Measurements from ENCODE around the gene GPX2. TPM values are rescaled to one million over a fixed set of nuclear protein-coding genes. Genes with fewer than 3 reads are reported as not detected.
A peak's percentile ranks its signal among the peaks of the same experiment; 100 is the strongest.

Gene GPX2
- total RNA-seq, 6 experiments from 2014 or later, result 248 to 1,113 (median 341) TPM

DNA sequence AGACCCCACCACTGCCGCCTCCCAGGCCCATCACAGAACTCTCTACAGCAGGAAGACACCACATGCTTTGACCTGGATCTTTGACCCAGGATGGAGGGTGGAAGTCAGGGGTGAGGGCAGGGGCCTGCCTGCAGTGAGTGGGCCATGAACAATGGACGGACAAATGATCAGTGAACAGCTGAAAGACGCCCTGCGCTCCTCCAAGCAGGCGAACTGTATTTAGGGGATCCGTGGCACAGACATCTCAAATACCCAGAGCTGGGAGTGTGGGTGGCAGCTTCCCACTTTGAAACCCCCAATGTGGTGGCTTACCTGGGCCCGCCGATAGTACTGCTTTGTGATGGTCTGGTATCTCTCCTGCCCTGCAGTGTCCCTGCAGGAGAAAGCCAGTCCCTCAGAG, 8.7 kb upstream of the GPX2 start:
- no peak for ATAC-seq
- no peak overlapping the region for H3K27ac ChIP-seq
- H3K4me1 ChIP-seq, result peaks cover 0 to 30% (median 7%) of the 10 kb centered on the region in 4 donors
- TF ChIP-seq, protein P1, sequence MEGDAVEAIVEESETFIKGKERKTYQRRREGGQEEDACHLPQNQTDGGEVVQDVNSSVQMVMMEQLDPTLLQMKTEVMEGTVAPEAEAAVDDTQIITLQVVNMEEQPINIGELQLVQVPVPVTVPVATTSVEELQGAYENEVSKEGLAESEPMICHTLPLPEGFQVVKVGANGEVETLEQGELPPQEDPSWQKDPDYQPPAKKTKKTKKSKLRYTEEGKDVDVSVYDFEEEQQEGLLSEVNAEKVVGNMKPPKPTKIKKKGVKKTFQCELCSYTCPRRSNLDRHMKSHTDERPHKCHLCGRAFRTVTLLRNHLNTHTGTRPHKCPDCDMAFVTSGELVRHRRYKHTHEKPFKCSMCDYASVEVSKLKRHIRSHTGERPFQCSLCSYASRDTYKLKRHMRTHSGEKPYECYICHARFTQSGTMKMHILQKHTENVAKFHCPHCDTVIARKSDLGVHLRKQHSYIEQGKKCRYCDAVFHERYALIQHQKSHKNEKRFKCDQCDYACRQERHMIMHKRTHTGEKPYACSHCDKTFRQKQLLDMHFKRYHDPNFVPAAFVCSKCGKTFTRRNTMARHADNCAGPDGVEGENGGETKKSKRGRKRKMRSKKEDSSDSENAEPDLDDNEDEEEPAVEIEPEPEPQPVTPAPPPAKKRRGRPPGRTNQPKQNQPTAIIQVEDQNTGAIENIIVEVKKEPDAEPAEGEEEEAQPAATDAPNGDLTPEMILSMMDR (IDR thresholded peaks at IDR 0.05), result no peak
- TF ChIP-seq POLR2A (IDR thresholded peaks at IDR 0.05), result no peak
- WGBS (ENCODE audit: insufficient coverage, low coverage, low lambda C conversion rate, missing lambda C conversion rate), result 87% methylated on average over 8 of the region's 8 CpGs
- H3K36me3 ChIP-seq, result no peaks in the 10 kb centered on the region
- no peaks in the 10 kb centered on the region for H3K9me3 ChIP-seq
- DNase-seq, result no peak
- no peaks in the 10 kb centered on the region for H3K27me3 ChIP-seq
- intact Hi-C loops (cut with DNase I), result no loop called here
- no peak overlapping the region for H3K4me3 ChIP-seq

DNA sequence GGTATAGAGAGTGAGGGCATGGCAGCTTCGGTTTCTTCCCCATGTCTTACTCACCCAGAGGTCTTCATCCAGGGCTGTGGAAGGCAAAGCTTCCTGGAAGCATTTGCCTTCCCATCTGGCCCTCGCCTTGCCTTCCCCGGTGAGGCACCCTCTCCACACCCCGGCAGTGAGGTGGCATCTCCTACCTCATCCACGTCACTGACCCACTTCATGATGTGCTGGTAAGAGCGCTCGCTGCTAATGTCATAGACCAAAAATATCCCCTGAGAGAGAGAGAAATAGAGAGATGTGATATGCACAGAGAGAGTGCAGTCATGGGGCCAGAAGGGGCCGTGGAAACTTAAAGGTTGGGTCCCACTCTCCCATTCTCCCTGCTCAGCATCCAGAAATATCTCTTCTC, 8.3 kb upstream of the GPX2 start:
- H3K27ac ChIP-seq, result no peak overlapping the region
- no peaks in the 10 kb centered on the region for H3K36me3 ChIP-seq
- ATAC-seq, result no peak
- no peak for DNase-seq
- intact Hi-C loops (cut with DNase I), result no loop called here
- peaks cover 0 to 30% (median 7%) of the 10 kb centered on the region in 4 donors for H3K4me1 ChIP-seq
- WGBS (ENCODE audit: insufficient coverage, low coverage, low lambda C conversion rate, missing lambda C conversion rate), result 98% methylated on average over 4 of the region's 8 CpGs
- H3K9me3 ChIP-seq, result no peaks in the 10 kb centered on the region
- no peak overlapping the region for H3K4me3 ChIP-seq
- no peaks in the 10 kb centered on the region for H3K27me3 ChIP-seq
- TF ChIP-seq POLR2A (IDR thresholded peaks at IDR 0.05), result no peak
- TF ChIP-seq, protein P1 (IDR thresholded peaks at IDR 0.05), result no peak

DNA sequence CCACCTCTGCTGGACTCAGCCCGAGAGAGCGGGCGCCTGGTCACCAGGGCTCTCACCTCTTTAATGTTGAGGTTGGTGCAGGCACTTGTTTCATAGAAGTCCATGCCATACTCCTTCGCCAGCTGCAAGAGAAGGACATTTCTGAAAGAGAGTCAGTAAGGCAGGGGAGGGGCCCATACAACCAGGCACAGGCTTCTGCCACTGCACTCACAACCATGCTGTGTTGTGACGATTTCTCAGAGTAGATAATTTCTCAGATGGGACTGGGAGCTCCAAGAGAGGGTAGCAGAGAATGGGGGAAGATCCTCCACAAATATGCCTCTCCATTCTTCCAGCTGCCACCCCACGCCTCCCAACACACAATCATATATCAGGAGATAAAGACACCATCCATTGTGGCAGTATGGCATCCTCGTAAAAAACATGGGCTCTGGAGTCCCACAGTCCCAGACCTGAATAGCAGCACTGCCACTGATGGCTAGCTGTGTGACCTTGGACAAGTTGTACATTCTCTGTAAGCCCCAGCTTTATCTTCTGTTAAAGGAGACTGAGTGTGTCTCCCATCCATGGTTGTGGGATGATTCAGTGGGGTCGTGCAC, 6.2 kb upstream of the GPX2 start:
- no peak for TF ChIP-seq POLR2A (IDR thresholded peaks at IDR 0.05)
- TF ChIP-seq, protein P1 (IDR thresholded peaks at IDR 0.05), result no peak

DNA sequence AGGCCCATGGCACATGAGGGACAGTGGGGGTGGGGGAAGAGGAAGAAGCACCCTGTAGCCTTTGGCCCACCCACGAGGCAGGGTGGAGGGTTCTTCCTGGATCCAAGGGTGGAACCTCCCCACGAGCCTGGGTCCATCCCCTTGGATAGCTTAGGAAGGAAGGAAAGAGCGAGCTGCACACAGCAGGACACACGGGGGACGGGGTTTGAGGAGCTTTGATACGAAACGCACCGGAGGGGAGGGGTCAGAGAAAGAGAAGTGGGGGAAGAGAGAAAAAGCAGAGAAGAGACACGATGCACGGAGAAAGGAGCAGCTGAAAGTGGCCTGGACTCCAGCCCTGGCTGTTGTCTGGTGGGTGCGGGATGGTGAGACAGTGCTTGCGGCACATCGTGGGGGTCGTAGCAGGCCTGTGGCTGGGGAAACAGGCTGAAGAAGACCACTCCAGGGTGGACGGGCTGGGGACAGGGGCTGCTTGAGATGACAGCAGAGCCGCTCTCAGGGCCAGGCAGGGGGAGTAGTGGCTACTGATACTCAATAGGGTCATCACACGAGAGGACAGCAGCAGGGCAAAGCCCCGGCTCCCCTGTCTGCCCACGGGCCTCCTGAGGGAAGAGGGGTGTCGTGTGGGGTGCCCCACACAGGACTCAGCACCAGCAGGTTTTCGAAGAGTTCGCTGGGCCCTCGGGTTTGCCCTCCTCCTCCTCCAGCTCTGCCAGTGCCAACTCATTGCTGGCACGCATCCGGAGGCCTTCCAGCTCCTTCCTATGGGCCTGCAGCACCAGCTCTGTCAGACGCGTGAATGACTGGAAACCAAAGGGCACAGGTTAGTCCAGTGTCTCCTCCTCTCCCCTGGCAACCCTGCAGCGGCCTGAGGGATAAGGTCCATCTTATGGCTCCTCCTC, 5.4 kb upstream of the GPX2 start:
- H3K4me1 ChIP-seq, result peaks cover 0 to 50% (median 14%) of the 10 kb centered on the region in 4 donors
- no peaks in the 10 kb centered on the region for H3K36me3 ChIP-seq
- DNase-seq (peak; percentile 92 to 97 (median 96)), ATAC-seq (peak; percentile 92 to 97 (median 96))
- intact Hi-C loops (cut with DNase I), result no loop called here
- TF ChIP-seq POLR2A (IDR thresholded peaks at IDR 0.05), result peak; percentile 62
- TF ChIP-seq, protein P1 (IDR thresholded peaks at IDR 0.05), result no peak
- WGBS (ENCODE audit: insufficient coverage, low coverage, low lambda C conversion rate, missing lambda C conversion rate), result 70% methylated on average over 10 of the region's 28 CpGs
- H3K4me3 ChIP-seq, result peak overlapping the region in 1 of 3 donors; percentile 3
- no peaks in the 10 kb centered on the region for H3K27me3 ChIP-seq
- H3K9me3 ChIP-seq, result no peaks in the 10 kb centered on the region
- H3K27ac ChIP-seq, result peak overlapping the region; percentile 47 to 80 (median 50)

More for the DNA sequence above, 6.2 kb upstream of the GPX2 start:
- Histone ChIP-seq H3K4me1 (peaks cover 0 to 43% (median 10%) of the 10 kb centered on the region in 4 donors), H3K27me3 (no peaks in the 10 kb centered on the region), H3K36me3 (no peaks in the 10 kb centered on the region), H3K4me3 (no peak overlapping the region), H3K9me3 (no peaks in the 10 kb centered on the region), H3K27ac (peak overlapping the region in 1 of 3 donors; percentile 48)
- no peak for ATAC-seq
- intact Hi-C loops (cut with DNase I), result no loop called here
- no peak for DNase-seq
- WGBS (ENCODE audit: insufficient coverage, low coverage, low lambda C conversion rate, missing lambda C conversion rate), result 86% methylated on average over 3 of the region's 8 CpGs

Data from right lobe of liver (tissue), 6 donors.